HepG2 (cell line): ENCODE results near the gene FAM3C. TPM values are rescaled to one million over a fixed set of nuclear protein-coding genes. Genes with fewer than 3 reads are reported as not detected.

ENCODE experiments used
- ATAC-seq: fragments of 200-7000 bp; cut with Tn5 transposase; 3 replicates; pipeline ENCODE4 v1.9.1; 2020; ENCODE audit warnings: mild to moderate bottlenecking, moderate library complexity
- BruUV-seq: library from RNA; stranded (reverse); fragments of 400-500 nt; replicated peaks from 2 replicates; lab custom pipeline; 2021; lab: Mats Ljungman, UMichigan
- CTCF ChIA-PET: fragments of 300-600 bp; formaldehyde crosslinking; extraction: SDS; loops from one replicate; lab custom pipeline; 2021; ENCODE audit warnings: low total read pairs, inconsistent platforms, low intra/inter-chr PET ratio; lab: Yijun Ruan, JAX
- POLR2A ChIA-PET: fragments of 350-600 bp; sonication (Branson Sonifier 250); formaldehyde crosslinking; loops from one replicate; lab custom pipeline; 2020; ENCODE audit warnings: antibody characterized with exemption, inconsistent platforms; lab: Yijun Ruan, JAX
- DNase-seq: peaks from one replicate; pipeline ENCODE4 v3.0.0-alpha.2; 2015; ENCODE audit warnings: low spot score
- FAIRE-seq: peaks from 3 replicates; lab custom pipeline; 2011; peaks lifted over from hg19 to GRCh38; lab: Jason Lieb, UNC
- H2AFZ ChIP-seq: one replicate; pipeline ENCODE4 v1.6.1; 2011; ENCODE audit warnings: low read length, inconsistent platforms
- H3K27ac ChIP-seq: fragments of 300-600 bp; 3 replicates; pipeline ENCODE4 v1.8.0; 2011; ENCODE audit warnings: mixed run types, mild to moderate bottlenecking, mixed read lengths, low read length, inconsistent platforms; ENCODE audit not compliant: insufficient read depth; ENCODE audit errors: extremely low read length
- H3K27me3 ChIP-seq, 2 experiments: fragments of 200-600 bp in 1 of 2; 2 replicates in 1 of 2; 3 replicates in 1 of 2; pipeline versions ENCODE4 v1.6.0 to v1.8.0; 2011; ENCODE audit warnings: low read length in 2 of 2, mild to moderate bottlenecking in 2 of 2, moderate library complexity in 2 of 2, inconsistent platforms in 1 of 2; ENCODE audit not compliant: insufficient read depth in 2 of 2, control insufficient read depth in 1 of 2
- H3K36me3 ChIP-seq, 2 experiments: fragments of 200-600 bp in 1 of 2; replicated peaks in 1 of 2; 2 replicates in 1 of 2; 3 replicates in 1 of 2; pipeline versions ENCODE4 v1.5.1 to v1.8.0; 2011; ENCODE audit warnings: low read length in 2 of 2, inconsistent platforms in 1 of 2; ENCODE audit not compliant: insufficient read depth in 2 of 2, control insufficient read depth in 1 of 2
- H3K4me1 ChIP-seq: 2 replicates; pipeline ENCODE4 v1.5.1; 2012; ENCODE audit warnings: low read length, inconsistent platforms; ENCODE audit not compliant: insufficient read depth
- H3K4me2 ChIP-seq: 2 replicates; pipeline ENCODE4 v1.6.0; 2011; ENCODE audit warnings: low read depth, low read length, inconsistent platforms
- H3K4me3 ChIP-seq, 3 experiments: fragments of 200-600 bp in 1 of 3; sonication (generic), shearing (Covaris generic) in 1 of 3; replicated peaks in 1 of 3; 2 replicates each; pipeline ENCODE4 v1.5.1; 2011 to 2016; ENCODE audit warnings: low read length in 3 of 3, inconsistent platforms in 2 of 3, low read depth in 2 of 3, mild to moderate bottlenecking in 2 of 3, control low read depth in 1 of 3, mixed read lengths in 1 of 3; ENCODE audit not compliant: insufficient read depth in 1 of 3
- H3K79me2 ChIP-seq: one replicate; pipeline ENCODE4 v1.6.1; 2011; ENCODE audit warnings: low read length, inconsistent platforms; ENCODE audit not compliant: insufficient read depth
- H3K9ac ChIP-seq: 2 replicates; pipeline ENCODE4 v1.6.0; 2011; ENCODE audit warnings: mild to moderate bottlenecking, low read depth, low read length, inconsistent platforms; ENCODE audit not compliant: insufficient read depth
- H3K9me3 ChIP-seq: 2 replicates; pipeline ENCODE4 v1.5.1; 2012; ENCODE audit warnings: mild to moderate bottlenecking, low read length
- H4K20me1 ChIP-seq: 2 replicates; pipeline ENCODE4 v1.6.0; 2011; ENCODE audit warnings: inconsistent platforms, mild to moderate bottlenecking, low read length, moderate library complexity; ENCODE audit not compliant: insufficient read depth
- HDAC1 ChIP-seq: sonication (generic); formaldehyde crosslinking; IDR thresholded peaks from 2 replicates; pipeline ENCODE4 v1.5.1; 2020; ENCODE audit warnings: mild to moderate bottlenecking, missing genetic modification reagents
- KLF12 ChIP-seq: sonication (generic); formaldehyde crosslinking; IDR thresholded peaks from 2 replicates; pipeline ENCODE4 v1.4.0; 2020; ENCODE audit warnings: missing genetic modification reagents, borderline replicate concordance
- MYNN ChIP-seq: sonication (generic); formaldehyde crosslinking; IDR thresholded peaks from 2 replicates; pipeline ENCODE4 v1.4.0; 2020; ENCODE audit warnings: mild to moderate bottlenecking, low read depth, missing genetic modification reagents
- NFYC ChIP-seq: IDR thresholded peaks from 2 replicates; pipeline ENCODE4 v1.6.1; 2016; ENCODE audit warnings: missing genetic modification reagents, missing compliant biosample characterization
- PAF1 ChIP-seq: IDR thresholded peaks from 2 replicates; pipeline ENCODE4 v1.6.1; 2016; ENCODE audit warnings: missing genetic modification reagents, missing compliant biosample characterization
- REST ChIP-seq, 2 experiments: IDR thresholded peaks; 2 replicates each; pipeline ENCODE4 v1.6.1; 2011 to 2012; ENCODE audit warnings: low read length in 2 of 2, borderline replicate concordance in 1 of 2, low read depth in 1 of 2, mild to moderate bottlenecking in 1 of 2, moderate library complexity in 1 of 2
- ZBTB7B ChIP-seq: sonication (generic); formaldehyde crosslinking; IDR thresholded peaks from 2 replicates; pipeline ENCODE4 v1.4.0; 2020; ENCODE audit warnings: missing genetic modification reagents
- ZBTB8A ChIP-seq: sonication (generic); formaldehyde crosslinking; IDR thresholded peaks from 2 replicates; pipeline ENCODE4 v1.4.0; 2020; ENCODE audit warnings: mild to moderate bottlenecking, low read depth, missing genetic modification reagents, borderline replicate concordance
- ZGPAT ChIP-seq: IDR thresholded peaks from 2 replicates; pipeline ENCODE4 v1.6.1; 2016; ENCODE audit warnings: mild to moderate bottlenecking
- ZMAT3 ChIP-seq: sonication (generic); formaldehyde crosslinking; conservative IDR thresholded peaks from 2 replicates; pipeline ENCODE4 v1.7.0; 2021; ENCODE audit warnings: missing genetic modification reagents
- ZNF343 ChIP-seq: sonication (generic); formaldehyde crosslinking; IDR thresholded peaks from 2 replicates; pipeline ENCODE4 v1.4.0; 2020; ENCODE audit warnings: mild to moderate bottlenecking, missing genetic modification reagents
- ZNF691 ChIP-seq: sonication (generic); formaldehyde crosslinking; IDR thresholded peaks from 2 replicates; pipeline ENCODE4 v1.4.0; 2020; ENCODE audit warnings: missing genetic modification reagents, low read depth, mild to moderate bottlenecking, borderline replicate concordance
- ZNF784 ChIP-seq: sonication (generic); formaldehyde crosslinking; IDR thresholded peaks from 2 replicates; pipeline ENCODE4 v1.5.1; 2020; ENCODE audit warnings: missing genetic modification reagents, mild to moderate bottlenecking, borderline replicate concordance
- ZNF790 ChIP-seq: sonication (generic); formaldehyde crosslinking; IDR thresholded peaks from 2 replicates; pipeline ENCODE4 v1.8.0; 2022; ENCODE audit warnings: missing genetic modification reagents, mild to moderate bottlenecking, borderline replicate concordance
- in situ Hi-C: cut with HindIII; loops from 2 replicates; pipeline ENCODE4 v1.10.0; 2017; ENCODE audit warnings: low pct_unique_long_range_greater_than_20kb; ENCODE audit not compliant: extremely low pct_ligation_motif_present
- intact Hi-C: fragments of 100-400 bp; cut with micrococcal nuclease; formaldehyde crosslinking; loops from one replicate; pipeline ENCODE4 v1.10.0; 2022; ENCODE audit not compliant: unreplicated experiment
- polyA plus RNA-seq, 8 experiments: library from polyadenylated mRNA; depleted of rRNA in 3 of 8; stranded (reverse) in 7 of 8; unstranded in 1 of 8; fragments of >200 nt; fragmentation: Illumina TruSeq in 4 of 8; extraction: Trizol in 4 of 8; gene quantifications; 2 replicates each; pipeline versions ENCODE4 v1.2.1 to v1.2.3, GENCODE V29; 2011 to 2016; ENCODE audit warnings: low read depth in 4 of 8, missing spikeins in 1 of 8, mixed read lengths in 1 of 8; ENCODE audit not compliant: insufficient read depth in 1 of 8
- total RNA-seq, 5 experiments: library from RNA; depleted of rRNA; stranded (reverse); fragments of >200 nt; fragmentation: Illumina TruSeq; extraction: Trizol; gene quantifications; 2 replicates each; pipeline ENCODE4 v1.2.3, GENCODE V29; 2016; ENCODE audit warnings: low read depth in 1 of 5
- TF ChIP-seq, protein P1 (sequence below): sonication (generic); formaldehyde crosslinking; IDR thresholded peaks from 2 replicates; pipeline ENCODE4 v1.8.1; 2022; ENCODE audit warnings: mild to moderate bottlenecking, missing genetic modification reagents

FAM3C gene
- total and polyA plus RNA-seq, 2 of the 13 experiments (the other 11 are each of a cell fraction or from before 2014, with no cell fraction given) = 14.6 to 16.0 TPM

DNA sequence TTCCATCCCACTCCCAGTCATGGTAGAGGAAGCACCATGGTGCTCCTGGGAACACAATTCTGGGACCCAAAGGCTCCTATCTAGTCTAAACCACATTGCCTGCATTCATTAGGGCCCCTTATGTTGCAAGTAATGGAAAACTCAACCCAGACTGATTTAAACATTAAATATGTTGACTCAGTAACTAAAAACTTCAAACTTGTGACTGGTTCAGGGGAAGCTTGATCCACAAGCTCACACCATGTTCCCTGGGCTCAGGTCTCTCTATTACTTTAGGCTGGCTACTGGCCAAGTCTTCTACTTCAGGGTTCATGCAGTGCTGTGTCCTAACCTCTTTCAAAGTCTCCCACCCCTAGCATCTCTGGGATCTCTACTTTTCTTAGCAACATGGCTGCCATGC is 54.2 kb downstream of the FAM3C start:
- no TSS peak for BruUV-seq
- CTCF ChIA-PET = no interaction called here
- no peak for FAIRE-seq

More for the DNA sequence above, 54.2 kb downstream of the FAM3C start:
- Histone ChIP-seq H3K36me3 (no peaks in the 10 kb centered on the region; a peak in 1 of 5 replicates), H3K9ac (no peak overlapping the region), H3K9me3 (no peaks in the 10 kb centered on the region), H4K20me1 (no peaks in the 10 kb centered on the region), H3K4me3 (no peak overlapping the region), H3K27me3 (0 out of 5 replicates have a peak, but pooled peaks cover 0 to under 1% of the 10 kb centered on the region in 2 experiments), H2AFZ (no peak overlapping the region), H3K4me2 (no peak overlapping the region), H3K4me1 (no peaks in the 10 kb centered on the region), H3K79me2 (no peaks in the 10 kb centered on the region), H3K27ac (no peak overlapping the region)
- in situ Hi-C loops (no loop called here), intact Hi-C loops (no loop called here)
- POLR2A ChIA-PET = no interaction called here
- TF ChIP-seq PAF1 (CRISPR knock-in tag) (no peak), ZNF691 (CRISPR knock-in tag) (no peak), ZNF343 (no peak), ZNF790 (CRISPR knock-in tag) (no peak), ZNF784 (CRISPR knock-in tag) (no peak), HDAC1 (CRISPR knock-in tag) (no peak), ZBTB7B (no peak), MYNN (no peak), NFYC (CRISPR knock-in tag) (no peak), ZMAT3 (CRISPR knock-in tag) (no peak), REST (IDR thresholded peaks at IDR 0.05; ENCODE audit: borderline replicate concordance in 1 of 2, low read depth in 1 of 2, low read length in 2 of 2) (no peak), KLF12 (CRISPR knock-in tag) (no peak), ZBTB8A (CRISPR knock-in tag) (no peak), ZGPAT (CRISPR knock-in tag) (no peak)
- TF ChIP-seq, protein P1, sequence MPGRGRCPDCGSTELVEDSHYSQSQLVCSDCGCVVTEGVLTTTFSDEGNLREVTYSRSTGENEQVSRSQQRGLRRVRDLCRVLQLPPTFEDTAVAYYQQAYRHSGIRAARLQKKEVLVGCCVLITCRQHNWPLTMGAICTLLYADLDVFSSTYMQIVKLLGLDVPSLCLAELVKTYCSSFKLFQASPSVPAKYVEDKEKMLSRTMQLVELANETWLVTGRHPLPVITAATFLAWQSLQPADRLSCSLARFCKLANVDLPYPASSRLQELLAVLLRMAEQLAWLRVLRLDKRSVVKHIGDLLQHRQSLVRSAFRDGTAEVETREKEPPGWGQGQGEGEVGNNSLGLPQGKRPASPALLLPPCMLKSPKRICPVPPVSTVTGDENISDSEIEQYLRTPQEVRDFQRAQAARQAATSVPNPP (CRISPR knock-in tag) = no peak
- ATAC-seq (0 out of 3 replicates have a peak, but pooled peaks have one; percentile 20), DNase-seq (no peak)
